A673 (cell line): ENCODE measurements around the gene POLR1G. TPM values are rescaled to one million over a fixed set of nuclear protein-coding genes. Genes with fewer than 3 reads are reported as not detected.

Source experiments
- BruUV-seq: library from RNA; stranded (reverse); fragments of 400-500 nt; replicated peaks from 2 replicates; lab custom pipeline; 2021; lab: Mats Ljungman, UMichigan
- CTCF ChIA-PET: fragments of 300-600 bp; sonication (Branson Sonifier 250); formaldehyde crosslinking; loops from one replicate; lab custom pipeline; 2022; ENCODE audit warnings: antibody characterized with exemption; lab: Charles Lee
- POLR2A ChIA-PET: fragments of 300-600 bp; sonication (Branson Sonifier 250); formaldehyde crosslinking; loops from one replicate; lab custom pipeline; 2022; ENCODE audit warnings: antibody characterized with exemption; ENCODE audit not compliant: low non-redundant PET; lab: Charles Lee
- DNase-seq: peaks from one replicate; pipeline ENCODE4 v3.0.0-alpha.2; 2015; ENCODE audit warnings: low spot score
- H3K27ac ChIP-seq: fragments of 200-600 bp; sonication (generic); 2 replicates; pipeline ENCODE4 v1.5.1; 2016; ENCODE audit warnings: mixed run types, low read depth, mild to moderate bottlenecking, mixed read lengths, antibody characterized with exemption, low read length; ENCODE audit not compliant: poor library complexity, severe bottlenecking
- H3K27me3 ChIP-seq: fragments of 200-600 bp; sonication (generic); replicated peaks from 2 replicates; pipeline ENCODE4 v1.6.1; 2017; ENCODE audit warnings: mixed run types, low read depth, mild to moderate bottlenecking, mixed read lengths, antibody characterized with exemption, low read length; ENCODE audit not compliant: insufficient read depth, poor library complexity
- H3K36me3 ChIP-seq: fragments of 200-600 bp; sonication (generic); 2 replicates; pipeline ENCODE4 v1.6.1; 2016; ENCODE audit warnings: mixed run types, mild to moderate bottlenecking, mixed read lengths, antibody characterized with exemption, low read length; ENCODE audit not compliant: insufficient read depth, poor library complexity, severe bottlenecking
- H3K4me1 ChIP-seq: fragments of 200-600 bp; sonication (generic); 2 replicates; pipeline ENCODE4 v1.6.1; 2017; ENCODE audit warnings: mixed run types, mild to moderate bottlenecking, mixed read lengths, antibody characterized with exemption, low read length; ENCODE audit not compliant: insufficient read depth, poor library complexity, severe bottlenecking
- H3K4me3 ChIP-seq: fragments of 200-600 bp; sonication (generic); 2 replicates; pipeline ENCODE4 v1.5.1; 2016; ENCODE audit warnings: low read depth, mixed run types, mild to moderate bottlenecking, mixed read lengths, low read length; ENCODE audit not compliant: poor library complexity, severe bottlenecking
- H3K9me3 ChIP-seq: fragments of 200-600 bp; sonication (generic); 2 replicates; pipeline ENCODE4 v1.6.1; 2016; ENCODE audit warnings: mixed run types, low read depth, mild to moderate bottlenecking, mixed read lengths, antibody characterized with exemption, low read length; ENCODE audit not compliant: poor library complexity, severe bottlenecking
- EZH2 ChIP-seq: fragments of 200-600 bp; sonication (generic); IDR thresholded peaks from 2 replicates; pipeline ENCODE4 v1.6.1; 2017; ENCODE audit warnings: borderline replicate concordance, low read depth, mild to moderate bottlenecking, mixed read lengths, antibody characterized with exemption, low read length; ENCODE audit not compliant: poor library complexity, severe bottlenecking
- intact Hi-C: fragments of 100-400 bp; cut with micrococcal nuclease; formaldehyde crosslinking; loops from one replicate; pipeline ENCODE4 v1.10.0; 2022; ENCODE audit not compliant: unreplicated experiment
- total RNA-seq: library from RNA; stranded (reverse); gene quantifications from 2 replicates; pipeline ENCODE4 v1.2.3, GENCODE V29; 2021
- TF ChIP-seq, protein P1 (sequence below): fragments of 300-800, 200-600 bp; sonication (generic); conservative IDR thresholded peaks from 2 replicates; pipeline ENCODE4 v1.5.1; 2017; ENCODE audit warnings: low read depth, mild to moderate bottlenecking, antibody characterized with exemption, low read length, moderate library complexity, mixed read lengths

The POLR1G gene
- total RNA-seq, 1 experiment from 2014 or later: 30.1 TPM

- no peak overlapping the region for H3K4me3 ChIP-seq
- ChIA-PET CTCF (no interaction called here), POLR2A (no interaction called here)
- intact Hi-C loops: no loop called here
- DNase-seq: no peak
- no TSS peak for BruUV-seq
- TF ChIP-seq, protein P1, sequence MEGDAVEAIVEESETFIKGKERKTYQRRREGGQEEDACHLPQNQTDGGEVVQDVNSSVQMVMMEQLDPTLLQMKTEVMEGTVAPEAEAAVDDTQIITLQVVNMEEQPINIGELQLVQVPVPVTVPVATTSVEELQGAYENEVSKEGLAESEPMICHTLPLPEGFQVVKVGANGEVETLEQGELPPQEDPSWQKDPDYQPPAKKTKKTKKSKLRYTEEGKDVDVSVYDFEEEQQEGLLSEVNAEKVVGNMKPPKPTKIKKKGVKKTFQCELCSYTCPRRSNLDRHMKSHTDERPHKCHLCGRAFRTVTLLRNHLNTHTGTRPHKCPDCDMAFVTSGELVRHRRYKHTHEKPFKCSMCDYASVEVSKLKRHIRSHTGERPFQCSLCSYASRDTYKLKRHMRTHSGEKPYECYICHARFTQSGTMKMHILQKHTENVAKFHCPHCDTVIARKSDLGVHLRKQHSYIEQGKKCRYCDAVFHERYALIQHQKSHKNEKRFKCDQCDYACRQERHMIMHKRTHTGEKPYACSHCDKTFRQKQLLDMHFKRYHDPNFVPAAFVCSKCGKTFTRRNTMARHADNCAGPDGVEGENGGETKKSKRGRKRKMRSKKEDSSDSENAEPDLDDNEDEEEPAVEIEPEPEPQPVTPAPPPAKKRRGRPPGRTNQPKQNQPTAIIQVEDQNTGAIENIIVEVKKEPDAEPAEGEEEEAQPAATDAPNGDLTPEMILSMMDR: no peak
- TF ChIP-seq EZH2: no peak
- no peak overlapping the region for H3K27ac ChIP-seq
- H3K36me3 ChIP-seq: no peaks in the 10 kb centered on the region
- H3K9me3 ChIP-seq: no peaks in the 10 kb centered on the region
- no peaks in the 10 kb centered on the region for H3K27me3 ChIP-seq
- peaks cover 14% of the 10 kb centered on the region for H3K4me1 ChIP-seq
Measured at GRCh38 chr19:45400192-45400591, 6.3 kb upstream of the POLR1G start.

- intact Hi-C loops: no loop called here
- TF ChIP-seq, protein P1: no peak
- TF ChIP-seq EZH2: no peak
- H3K4me3 ChIP-seq: no peak overlapping the region
- no peaks in the 10 kb centered on the region for H3K36me3 ChIP-seq
- H3K27ac ChIP-seq: no peak overlapping the region
- no TSS peak for BruUV-seq
- no peaks in the 10 kb centered on the region for H3K9me3 ChIP-seq
- POLR2A ChIA-PET: interaction anchor here (0.6 kb wide), 1 partner anchor 25 kb away, joined by 5 read pairs; no protein-coding TSS in a partner anchor
- CTCF ChIA-PET: interaction anchor here (0.6 to 1.1 kb wide), 2 partner anchors 25 to 84 kb away, joined by 3 to 8 read pairs; no protein-coding TSS in a partner anchor
- no peaks in the 10 kb centered on the region for H3K27me3 ChIP-seq
- peaks cover 14% of the 10 kb centered on the region for H3K4me1 ChIP-seq
- DNase-seq: no peak
Measured at GRCh38 chr19:45401815-45402214, 4.6 kb upstream of the POLR1G start.

DNA sequence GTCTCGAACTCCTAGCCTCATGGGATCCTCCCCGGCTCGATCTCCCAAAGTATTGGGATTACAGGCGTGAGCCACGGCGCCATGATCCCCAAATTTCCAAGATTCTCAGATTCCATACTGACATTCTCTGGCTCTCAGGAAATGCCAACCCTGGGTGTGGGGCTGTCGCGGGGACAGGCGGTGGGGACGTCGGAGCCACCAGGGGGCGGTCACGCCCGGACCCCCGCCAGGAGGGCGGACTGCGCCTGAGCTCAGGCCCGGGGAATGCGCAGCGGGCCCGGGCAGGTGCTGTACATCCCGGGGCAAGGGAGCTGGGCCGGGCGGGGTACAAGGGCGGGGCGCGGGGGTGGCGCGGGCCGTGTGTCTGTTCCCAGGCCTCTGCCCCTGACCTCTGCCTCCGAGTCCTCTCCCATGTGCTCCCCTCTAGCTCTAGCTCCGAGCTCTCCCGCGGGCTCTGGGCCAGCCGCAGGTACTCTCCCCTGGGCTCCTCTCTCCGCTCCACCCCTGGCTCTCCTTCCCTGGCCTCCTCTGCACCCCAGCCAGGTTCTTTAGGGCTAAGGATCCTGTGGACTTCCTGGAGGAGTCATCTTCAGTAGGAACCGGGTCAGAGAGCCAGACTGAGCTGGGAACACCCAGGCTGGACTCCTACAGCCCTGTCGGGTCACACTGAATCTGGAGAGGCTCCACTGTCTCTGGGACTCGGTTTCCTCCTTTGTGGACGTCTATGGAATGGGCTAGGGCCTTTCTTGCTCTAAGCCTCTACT lies 4.0 kb upstream of the POLR1G start:
- Histone ChIP-seq H3K4me1 (peaks cover 14% of the 10 kb centered on the region), H3K27ac (no peak overlapping the region), H3K4me3 (no peak overlapping the region), H3K36me3 (no peaks in the 10 kb centered on the region), H3K9me3 (no peaks in the 10 kb centered on the region), H3K27me3 (no peaks in the 10 kb centered on the region)
- DNase-seq: no peak
- ChIA-PET POLR2A (no interaction called here), CTCF (interaction anchor here (0.6 to 1.1 kb wide), 2 partner anchors 26 to 83 kb away, joined by 3 to 8 read pairs; no protein-coding TSS in a partner anchor)
- intact Hi-C loops: no loop called here
- TF ChIP-seq, protein P1: peak; percentile 54
- TF ChIP-seq EZH2: no peak
- BruUV-seq: no TSS peak
